8988T (cell line): Measurements from ENCODE around the gene NOX3.
"Not testable (repeated sequence)": the region's sequence is repeated elsewhere in the genome, so short reads cannot be mapped to it uniquely, and the experiment has no call there.

ENCODE experiments used
- DNase-seq: peaks from one replicate; pipeline ENCODE4 v3.0.0; 2011

Gene NOX3

GRCh38 chr6:155362968-155363632, 92.5 kb downstream of the NOX3 start:
- not testable (repeated sequence) for DNase-seq

GRCh38 chr6:155354167-155354566, 101.5 kb downstream of the NOX3 start:
- no peak for DNase-seq

GRCh38 chr6:155352811-155353210, 102.8 kb downstream of the NOX3 start:
- DNase-seq = no peak

GRCh38 chr6:155352130-155352420, 103.6 kb downstream of the NOX3 start:
- no peak for DNase-seq

GRCh38 chr6:155351273-155352129, 104.1 kb downstream of the NOX3 start:
- no peak for DNase-seq

- no peak for DNase-seq
Measured at GRCh38 chr6:155349956-155350355, 105.7 kb downstream of the NOX3 start.

- DNase-seq = no peak
Measured at GRCh38 chr6:155349129-155349528, 106.5 kb downstream of the NOX3 start.

- DNase-seq = no peak
Measured at GRCh38 chr6:155347800-155348199, 107.8 kb downstream of the NOX3 start.

GRCh38 chr6:155346957-155347356, 108.7 kb downstream of the NOX3 start:
- DNase-seq = no peak
